ENCODE results near the gene ARSG.

DNA sequence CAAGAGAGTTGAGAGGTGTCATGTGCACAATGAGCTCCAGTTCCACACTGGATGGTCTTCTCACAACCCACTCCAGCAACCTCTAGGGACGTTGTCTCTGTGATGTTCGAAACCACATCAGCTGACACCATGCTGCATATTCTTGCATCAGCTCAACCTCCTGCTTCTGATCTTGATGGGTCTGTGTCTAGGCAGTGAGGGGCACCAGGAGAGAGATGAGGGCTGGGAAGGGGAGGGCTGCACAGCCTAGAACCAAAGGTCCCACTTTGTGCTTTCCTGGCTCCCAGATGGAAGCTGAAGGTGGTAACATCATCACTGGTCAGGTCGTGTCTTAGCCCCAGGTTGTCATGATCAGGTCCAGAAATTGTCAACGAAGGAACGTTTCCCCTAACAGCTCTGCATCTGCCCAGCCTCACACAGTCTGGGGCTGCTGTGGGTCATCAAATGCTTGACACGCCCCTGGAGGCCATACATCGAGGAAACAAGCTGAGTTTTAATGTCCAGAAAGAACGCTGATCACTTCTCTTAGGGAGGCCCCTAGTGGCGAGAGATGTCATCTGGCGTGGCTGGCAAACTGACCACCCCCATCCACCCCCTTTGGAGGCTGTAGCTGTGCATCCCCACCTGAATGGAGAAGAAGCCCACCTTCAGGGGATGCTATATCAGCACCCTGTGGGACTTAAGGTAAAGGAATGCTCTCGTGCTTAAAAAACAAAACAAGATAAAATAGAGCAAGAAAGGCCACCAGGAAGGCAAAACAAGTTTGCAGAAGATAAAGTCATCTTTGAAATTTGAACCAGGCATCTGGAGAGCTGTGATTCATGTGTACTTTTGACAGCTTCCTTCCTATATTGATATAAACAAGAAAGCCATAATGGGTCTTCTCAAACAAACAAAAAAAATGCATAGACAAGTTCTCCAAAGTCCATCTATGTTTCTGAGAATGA lies 107.7 kb downstream of the ARSG start:
- TF ChIP-seq, protein P1, sequence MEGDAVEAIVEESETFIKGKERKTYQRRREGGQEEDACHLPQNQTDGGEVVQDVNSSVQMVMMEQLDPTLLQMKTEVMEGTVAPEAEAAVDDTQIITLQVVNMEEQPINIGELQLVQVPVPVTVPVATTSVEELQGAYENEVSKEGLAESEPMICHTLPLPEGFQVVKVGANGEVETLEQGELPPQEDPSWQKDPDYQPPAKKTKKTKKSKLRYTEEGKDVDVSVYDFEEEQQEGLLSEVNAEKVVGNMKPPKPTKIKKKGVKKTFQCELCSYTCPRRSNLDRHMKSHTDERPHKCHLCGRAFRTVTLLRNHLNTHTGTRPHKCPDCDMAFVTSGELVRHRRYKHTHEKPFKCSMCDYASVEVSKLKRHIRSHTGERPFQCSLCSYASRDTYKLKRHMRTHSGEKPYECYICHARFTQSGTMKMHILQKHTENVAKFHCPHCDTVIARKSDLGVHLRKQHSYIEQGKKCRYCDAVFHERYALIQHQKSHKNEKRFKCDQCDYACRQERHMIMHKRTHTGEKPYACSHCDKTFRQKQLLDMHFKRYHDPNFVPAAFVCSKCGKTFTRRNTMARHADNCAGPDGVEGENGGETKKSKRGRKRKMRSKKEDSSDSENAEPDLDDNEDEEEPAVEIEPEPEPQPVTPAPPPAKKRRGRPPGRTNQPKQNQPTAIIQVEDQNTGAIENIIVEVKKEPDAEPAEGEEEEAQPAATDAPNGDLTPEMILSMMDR (IDR thresholded peaks at IDR 0.05; ENCODE audit: insufficient read depth, low read length, poor library complexity, severe bottlenecking) = peak; percentile 92
- no peak for TF ChIP-seq EZH2phosphoT487 (conservative IDR thresholded peaks at IDR 0.05; ENCODE audit: low read length)

All from SU-DHL-6 (cell line).